Chondrocyte (in vitro differentiated cells): ENCODE results near the gene STAC2. TPM values are rescaled to one million over a fixed set of nuclear protein-coding genes. Genes with fewer than 3 reads are reported as not detected.
"Not testable (repeated sequence)": the region's sequence is repeated elsewhere in the genome, so short reads cannot be mapped to it uniquely, and the experiment has no call there.

Experiments
- DNase-seq: peaks from one replicate; pipeline ENCODE4 v3.0.0; 2021; ENCODE audit warnings: mixed read lengths, low spot score
- H3K27ac Mint-ChIP-seq: one replicate; pipeline ENCODE4 v1.8.0; 2021; ENCODE audit warnings: mild to moderate bottlenecking, moderate library complexity, mixed read lengths; ENCODE audit not compliant: unreplicated experiment
- H3K27me3 Mint-ChIP-seq: 2 replicates; pipeline ENCODE4 v1.8.0; 2021; ENCODE audit warnings: low read depth, mixed read lengths
- H3K36me3 Mint-ChIP-seq: 2 replicates; pipeline ENCODE4 v1.8.0; 2021; ENCODE audit warnings: low read depth, mixed read lengths
- H3K4me1 Mint-ChIP-seq: 2 replicates; pipeline ENCODE4 v1.8.0; 2021; ENCODE audit warnings: low read depth, mild to moderate bottlenecking, mixed read lengths
- H3K4me3 Mint-ChIP-seq: one replicate; pipeline ENCODE4 v1.8.0; 2021; ENCODE audit warnings: mild to moderate bottlenecking, moderate library complexity, mixed read lengths; ENCODE audit not compliant: unreplicated experiment
- H3K9me3 Mint-ChIP-seq: 2 replicates; pipeline ENCODE4 v1.8.0; 2021; ENCODE audit warnings: low read depth, mixed read lengths
- total RNA-seq: library from RNA; stranded (reverse); gene quantifications from 3 replicates; pipeline ENCODE4 v1.2.1, GENCODE V29; 2021
- TF ChIP-seq, protein P1 (sequence below): fragments of 200-600 bp; sonication (generic); IDR thresholded peaks from 2 replicates; pipeline ENCODE4 v1.5.0; 2021; ENCODE audit warnings: antibody characterized with exemption, mild to moderate bottlenecking, moderate library complexity

STAC2 gene
- total RNA-seq, 1 donor from 2014 or later = 0.35 TPM

DNA sequence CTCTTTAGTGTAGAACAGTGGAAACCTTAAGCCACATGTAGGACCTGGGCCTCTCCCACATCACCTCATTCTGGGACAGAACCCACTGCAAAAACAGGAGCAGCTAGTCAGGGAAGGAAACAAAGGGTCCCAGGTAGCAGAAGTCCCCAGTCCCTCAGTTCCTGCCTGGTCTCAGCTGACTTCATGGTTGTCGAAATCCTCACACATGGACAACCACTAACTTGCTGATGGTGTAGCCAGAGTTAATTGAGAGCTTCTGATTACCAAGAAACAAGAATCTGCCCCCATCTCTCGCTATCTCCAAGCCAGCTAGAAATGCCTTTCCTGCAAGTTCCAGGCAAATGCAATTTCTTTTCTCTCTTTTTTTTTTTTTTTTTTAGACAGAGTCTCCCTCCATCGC is 56.2 kb downstream of the STAC2 start:
- H3K4me3 Mint-ChIP-seq = no peak overlapping the region
- no peaks in the 10 kb centered on the region for H3K36me3 Mint-ChIP-seq
- no peak for DNase-seq
- H3K27me3 Mint-ChIP-seq = peaks cover 1% of the 10 kb centered on the region
- peaks cover 12% of the 10 kb centered on the region for H3K4me1 Mint-ChIP-seq
- no peak overlapping the region for H3K27ac Mint-ChIP-seq
- TF ChIP-seq, protein P1, sequence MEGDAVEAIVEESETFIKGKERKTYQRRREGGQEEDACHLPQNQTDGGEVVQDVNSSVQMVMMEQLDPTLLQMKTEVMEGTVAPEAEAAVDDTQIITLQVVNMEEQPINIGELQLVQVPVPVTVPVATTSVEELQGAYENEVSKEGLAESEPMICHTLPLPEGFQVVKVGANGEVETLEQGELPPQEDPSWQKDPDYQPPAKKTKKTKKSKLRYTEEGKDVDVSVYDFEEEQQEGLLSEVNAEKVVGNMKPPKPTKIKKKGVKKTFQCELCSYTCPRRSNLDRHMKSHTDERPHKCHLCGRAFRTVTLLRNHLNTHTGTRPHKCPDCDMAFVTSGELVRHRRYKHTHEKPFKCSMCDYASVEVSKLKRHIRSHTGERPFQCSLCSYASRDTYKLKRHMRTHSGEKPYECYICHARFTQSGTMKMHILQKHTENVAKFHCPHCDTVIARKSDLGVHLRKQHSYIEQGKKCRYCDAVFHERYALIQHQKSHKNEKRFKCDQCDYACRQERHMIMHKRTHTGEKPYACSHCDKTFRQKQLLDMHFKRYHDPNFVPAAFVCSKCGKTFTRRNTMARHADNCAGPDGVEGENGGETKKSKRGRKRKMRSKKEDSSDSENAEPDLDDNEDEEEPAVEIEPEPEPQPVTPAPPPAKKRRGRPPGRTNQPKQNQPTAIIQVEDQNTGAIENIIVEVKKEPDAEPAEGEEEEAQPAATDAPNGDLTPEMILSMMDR = no peak
- H3K9me3 Mint-ChIP-seq = peaks cover 3% of the 10 kb centered on the region

DNA sequence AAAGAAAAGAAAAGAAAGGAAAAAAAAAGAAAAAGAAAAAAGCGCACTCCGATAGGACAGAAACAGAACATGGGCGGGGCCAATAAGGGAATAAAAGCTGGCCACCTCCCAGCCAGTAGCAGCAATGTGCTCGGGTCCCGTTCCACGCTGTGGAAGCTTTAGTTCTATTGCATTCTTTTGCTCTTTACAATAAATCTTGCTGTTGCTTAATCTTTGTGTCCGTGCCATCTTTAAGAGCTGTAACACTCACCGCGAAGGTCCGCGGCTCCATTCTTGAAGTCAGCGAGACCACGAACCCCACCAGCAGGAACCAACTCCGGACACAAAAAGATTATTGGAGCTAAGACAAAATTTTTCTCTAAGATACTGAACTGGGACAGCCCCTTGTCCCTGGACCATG is 56.6 kb downstream of the STAC2 start:
- no peak for DNase-seq
- Mint-ChIP-seq H3K4me3 (no peak overlapping the region), H3K27me3 (peaks cover 1% of the 10 kb centered on the region), H3K36me3 (no peaks in the 10 kb centered on the region), H3K27ac (no peak overlapping the region), H3K9me3 (peaks cover 3% of the 10 kb centered on the region), H3K4me1 (peaks cover 17% of the 10 kb centered on the region)
- TF ChIP-seq, protein P1 = no peak

DNA sequence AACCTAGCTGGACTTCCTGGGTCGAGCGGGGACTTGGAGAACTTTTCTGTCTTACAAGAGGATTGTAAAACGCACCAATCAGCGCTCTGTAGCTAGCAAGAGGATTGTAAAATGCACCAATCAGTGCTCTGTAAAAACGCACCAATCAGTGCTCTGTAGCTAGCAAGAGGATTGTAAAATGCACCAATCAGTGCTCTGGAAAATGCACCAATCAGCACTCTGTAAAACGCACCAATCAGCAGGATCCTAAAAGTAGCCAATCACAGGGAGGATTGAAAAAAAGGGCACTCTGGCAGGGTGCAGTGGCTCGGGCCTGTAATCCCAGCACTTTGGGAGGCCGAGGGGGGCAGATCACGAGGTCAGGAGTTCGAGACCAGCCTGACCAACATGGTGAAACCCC is 57.2 kb downstream of the STAC2 start:
- not testable (repeated sequence) for H3K36me3 Mint-ChIP-seq, H3K27ac Mint-ChIP-seq, DNase-seq, H3K27me3 Mint-ChIP-seq, H3K4me3 Mint-ChIP-seq, H3K9me3 Mint-ChIP-seq
- peaks cover 19% of the 10 kb centered on the region for H3K4me1 Mint-ChIP-seq

DNA sequence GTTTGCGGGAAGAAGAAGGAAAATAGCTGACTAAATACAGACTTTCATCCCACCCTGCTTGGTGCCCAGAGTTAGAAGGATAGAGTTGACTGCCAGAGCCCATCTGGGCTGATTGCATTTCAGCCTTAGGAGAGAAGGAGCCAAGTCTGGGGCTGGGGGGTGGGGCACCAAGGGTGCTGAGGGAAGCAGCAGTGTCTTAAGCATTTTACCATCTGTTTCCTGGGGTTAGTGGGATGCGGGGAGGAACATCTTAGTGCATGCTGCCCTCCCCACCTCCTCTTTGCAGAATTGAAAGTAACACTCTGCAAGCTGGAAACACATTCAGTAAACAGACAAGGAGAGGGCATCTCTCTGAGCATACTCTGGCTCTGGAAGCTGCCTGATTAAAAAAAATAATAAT is 58.3 kb downstream of the STAC2 start:
- peaks cover 3% of the 10 kb centered on the region for H3K9me3 Mint-ChIP-seq
- H3K27ac Mint-ChIP-seq = no peak overlapping the region
- TF ChIP-seq, protein P1 = no peak
- H3K36me3 Mint-ChIP-seq = no peaks in the 10 kb centered on the region
- no peak for DNase-seq
- H3K4me1 Mint-ChIP-seq = peaks cover 19% of the 10 kb centered on the region
- peaks cover 1% of the 10 kb centered on the region for H3K27me3 Mint-ChIP-seq
- H3K4me3 Mint-ChIP-seq = no peak overlapping the region

DNA sequence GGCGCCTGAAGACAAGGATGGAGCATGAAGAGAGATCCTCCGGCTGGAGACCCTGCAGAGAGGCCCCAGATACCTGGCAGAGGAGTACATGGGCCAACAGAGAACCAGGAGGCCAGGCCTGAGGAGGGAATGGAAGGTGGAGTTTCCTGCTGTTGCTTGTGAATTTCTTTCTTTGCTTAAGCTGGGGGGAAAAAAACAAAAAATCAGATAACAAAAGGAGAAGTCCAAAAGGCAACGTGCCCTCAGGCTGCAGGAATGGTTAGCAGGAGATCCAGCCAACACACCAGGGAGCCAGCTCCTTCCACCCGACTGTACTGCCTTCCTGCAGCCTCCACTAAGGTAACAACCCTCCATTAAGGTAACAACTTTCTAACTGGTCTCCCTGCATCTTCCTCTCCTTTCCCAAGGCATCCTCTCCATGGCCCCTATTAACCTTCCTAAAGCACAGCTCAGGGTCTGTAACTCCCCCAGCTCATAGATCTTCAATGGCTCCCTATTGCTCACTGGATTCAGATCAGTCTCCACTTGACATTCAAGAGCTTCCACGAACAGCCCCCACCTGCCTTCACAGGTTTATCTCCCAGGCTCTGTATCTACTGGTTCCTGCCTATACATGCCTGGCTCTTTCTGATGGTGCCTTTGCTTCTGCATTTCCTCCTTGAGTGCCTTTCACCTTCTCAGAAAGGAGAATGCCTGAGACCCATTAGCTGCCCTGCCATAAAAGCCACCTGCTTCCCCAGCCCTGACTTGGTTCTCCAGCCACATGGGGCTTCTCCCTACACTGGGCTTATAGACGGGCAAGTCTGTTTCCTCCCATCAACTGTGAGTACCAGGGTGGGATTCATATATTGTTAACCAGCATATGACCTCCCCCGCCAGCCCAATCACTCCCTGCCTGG is 59.1 kb downstream of the STAC2 start:
- DNase-seq = no peak
- TF ChIP-seq, protein P1 = no peak
- Mint-ChIP-seq H3K27me3 (peaks cover 1% of the 10 kb centered on the region), H3K4me1 (peaks cover 19% of the 10 kb centered on the region), H3K9me3 (peaks cover 3% of the 10 kb centered on the region), H3K27ac (no peak overlapping the region), H3K36me3 (no peaks in the 10 kb centered on the region), H3K4me3 (no peak overlapping the region)
